Body of pancreas (tissue), 4 donors: ENCODE measurements around the gene TMEM38A. TPM values are rescaled to one million over a fixed set of nuclear protein-coding genes. Genes with fewer than 3 reads are reported as not detected.
A peak's percentile ranks its signal among the peaks of the same experiment; 100 is the strongest.

Experiments
- ATAC-seq: fragments of 150-250 bp; one replicate; pipeline ENCODE4 v1.9.1; 2016
- DNase-seq, 4 donors: peaks; one replicate each; pipeline ENCODE4 v3.0.0-alpha.2; 2019
- H3K27ac ChIP-seq, 4 donors: fragments of 200-600 bp; sonication (generic); 1 replicate in 3 of 4; 2 replicates in 1 of 4; pipeline versions ENCODE4 v1.5.1 to v1.6.1; 2016 to 2019; ENCODE audit warnings: mild to moderate bottlenecking in 1 of 4, mixed read lengths in 1 of 4, moderate library complexity in 1 of 4
- H3K27me3 ChIP-seq, 2 donors: fragments of 200-600 bp; sonication (generic); one replicate each; pipeline ENCODE4 v1.6.0; 2016; ENCODE audit warnings: mild to moderate bottlenecking in 1 of 2
- H3K36me3 ChIP-seq, 2 donors: fragments of 200-600 bp; sonication (generic); replicated peaks in 1 of 2; 2 replicates each; pipeline ENCODE4 v1.5.1; 2016; ENCODE audit warnings: low read depth in 2 of 2; ENCODE audit not compliant: insufficient read depth in 1 of 2
- H3K4me1 ChIP-seq: fragments of 200-600 bp; sonication (generic); one replicate; pipeline ENCODE4 v1.6.0; 2016
- H3K4me3 ChIP-seq, 2 donors: fragments of 200-600 bp; sonication (generic); 1 replicate in 1 of 2; 2 replicates in 1 of 2; pipeline ENCODE4 v1.5.1; 2016 to 2019
- H3K9me3 ChIP-seq, 3 donors: fragments of 200-600 bp; sonication (generic); 1 replicate in 2 of 3; 2 replicates in 1 of 3; pipeline ENCODE4 v1.5.1; 2016
- CTCF ChIP-seq, 7 experiments: fragments of 450-650 bp in 4 of 7; fragments of 200-600 bp in 3 of 7; sonication (generic) in 3 of 7; IDR thresholded peaks; one replicate each; pipeline ENCODE4 v1.5.1; 2016 to 2019; ENCODE audit warnings: antibody characterized with exemption in 7 of 7
- POLR2A ChIP-seq, 3 donors: fragments of 450-650 bp; IDR thresholded peaks; one replicate each; pipeline ENCODE4 v1.6.1; 2016; ENCODE audit warnings: antibody characterized with exemption in 3 of 3, mild to moderate bottlenecking in 2 of 3
- WGBS, 2 donors: methylation state at CpG; one replicate each; pipeline ENCODE4 v1.1.5; 2017; 5-methylcytosine and 5-hydroxymethylcytosine counted together
- intact Hi-C: fragments of 100-400 bp; cut with DNase I; formaldehyde crosslinking; loops from one replicate; pipeline ENCODE4 v1.15.1; 2023
- total RNA-seq, 2 donors: library from RNA; depleted of rRNA; stranded (reverse); fragments of >200 nt; gene quantifications; one replicate each; pipeline ENCODE4 v1.1.0, GENCODE V29; 2016

Gene TMEM38A
- total RNA-seq, 2 donors from 2014 or later: 2.9 to 3.3 TPM

- Histone ChIP-seq H3K4me3 (no peak overlapping the region), H3K27ac (no peak overlapping the region), H3K9me3 (no peaks in the 10 kb centered on the region), H3K27me3 (no peaks in the 10 kb centered on the region), H3K4me1 (peaks cover 40% of the 10 kb centered on the region), H3K36me3 (no peaks in the 10 kb centered on the region)
- ATAC-seq (no peak), DNase-seq (no peak)
- TF ChIP-seq POLR2A (IDR thresholded peaks at IDR 0.05): no peak
- TF ChIP-seq CTCF (IDR thresholded peaks at IDR 0.05): no peak
- WGBS, 2 donors: 96% methylated on average over 6 to 7 of the region's 7 CpGs
- intact Hi-C loops: no loop called here
Measured at GRCh38 chr19:16618248-16618647, 42.7 kb upstream of the TMEM38A start.

GRCh38 chr19:16619457-16619856, 41.5 kb upstream of the TMEM38A start:
- H3K9me3 ChIP-seq: no peaks in the 10 kb centered on the region
- no peaks in the 10 kb centered on the region for H3K27me3 ChIP-seq
- peak; percentile 47 for ATAC-seq
- H3K36me3 ChIP-seq: no peaks in the 10 kb centered on the region
- no peak overlapping the region for H3K27ac ChIP-seq
- intact Hi-C loops: no loop called here
- peaks cover 36% of the 10 kb centered on the region for H3K4me1 ChIP-seq
- no peak overlapping the region for H3K4me3 ChIP-seq
- peak in 2 of 4 donors; percentile 39 to 49 for DNase-seq
- TF ChIP-seq POLR2A (IDR thresholded peaks at IDR 0.05): no peak
- TF ChIP-seq CTCF (IDR thresholded peaks at IDR 0.05): no peak
- whole genome bisulfite sequencing, 2 donors: 35 to 51% methylated on average over 6 to 7 of the region's 7 CpGs

GRCh38 chr19:16620018-16620417, 40.9 kb upstream of the TMEM38A start:
- peaks cover 37% of the 10 kb centered on the region for H3K4me1 ChIP-seq

GRCh38 chr19:16620584-16620983, 40.4 kb upstream of the TMEM38A start:
- Histone ChIP-seq H3K36me3 (no peaks in the 10 kb centered on the region), H3K9me3 (no peaks in the 10 kb centered on the region), H3K4me3 (no peak overlapping the region), H3K27ac (no peak overlapping the region), H3K4me1 (peaks cover 38% of the 10 kb centered on the region), H3K27me3 (no peaks in the 10 kb centered on the region)
- 38 to 43% methylated on average over 3 of the region's 3 CpGs for WGBS, 2 donors
- TF ChIP-seq CTCF (IDR thresholded peaks at IDR 0.05): no peak
- no peak for TF ChIP-seq POLR2A (IDR thresholded peaks at IDR 0.05)
- ATAC-seq (no peak), DNase-seq (no peak)
- intact Hi-C loops: loop anchor here (10.0 kb wide), 1 partner anchor 46 kb away; the partner anchor contains the start of gene SLC35E1

More at GRCh38 chr19:16620018-16620417, 40.9 kb upstream of the TMEM38A start:
- Histone ChIP-seq H3K4me3 (no peak overlapping the region), H3K9me3 (no peaks in the 10 kb centered on the region), H3K27me3 (no peaks in the 10 kb centered on the region), H3K27ac (no peak overlapping the region), H3K36me3 (no peaks in the 10 kb centered on the region)
- ATAC-seq: no peak
- WGBS, 2 donors: 75 to 88% methylated on average over 4 to 5 of the region's 5 CpGs
- intact Hi-C loops: loop anchor here (10.0 kb wide), 1 partner anchor 45 kb away; the partner anchor contains the start of gene SLC35E1
- DNase-seq: no peak
- TF ChIP-seq CTCF (IDR thresholded peaks at IDR 0.05) (no peak), POLR2A (IDR thresholded peaks at IDR 0.05) (no peak)

GRCh38 chr19:16621165-16621800, 39.7 kb upstream of the TMEM38A start:
- ATAC-seq (no peak), DNase-seq (no peak)
- Histone ChIP-seq H3K36me3 (no peaks in the 10 kb centered on the region), H3K4me3 (no peak overlapping the region), H3K27me3 (no peaks in the 10 kb centered on the region), H3K4me1 (peaks cover 45% of the 10 kb centered on the region), H3K27ac (no peak overlapping the region), H3K9me3 (no peaks in the 10 kb centered on the region)
- no peak for TF ChIP-seq CTCF (IDR thresholded peaks at IDR 0.05)
- TF ChIP-seq POLR2A (IDR thresholded peaks at IDR 0.05): no peak
- intact Hi-C loops: loop anchor here (10.0 kb wide), 1 partner anchor 46 kb away; the partner anchor contains the start of gene SLC35E1
- WGBS, 2 donors: 85 to 90% methylated on average over 6 to 7 of the region's 7 CpGs
